GM12891 (cell line): ENCODE results near the gene VGLL1. TPM values are rescaled to one million over a fixed set of nuclear protein-coding genes. Genes with fewer than 3 reads are reported as not detected.
A peak's percentile ranks its signal among the peaks of the same experiment; 100 is the strongest.

Experiments
- DNase-seq: peaks from one replicate; pipeline ENCODE4 v3.0.0; 2011; ENCODE audit warnings: low spot score; ENCODE audit not compliant: insufficient read length
- FAIRE-seq: peaks from 2 replicates; lab custom pipeline; 2011; peaks lifted over from hg19 to GRCh38; lab: Jason Lieb, UNC
- PAX5 ChIP-seq: IDR thresholded peaks from 2 replicates; pipeline ENCODE4 v1.6.1; 2011; ENCODE audit warnings: low read length, moderate library complexity, mild to moderate bottlenecking; ENCODE audit not compliant: insufficient read depth, severe bottlenecking
- POLR2A ChIP-seq: IDR thresholded peaks from 2 replicates; pipeline ENCODE4 v1.6.1; 2011; ENCODE audit warnings: low read depth, low read length, control low read depth
- POLR2AphosphoS5 ChIP-seq: IDR thresholded peaks from 2 replicates; pipeline ENCODE4 v1.6.1; 2011; ENCODE audit warnings: low read depth, low read length, control low read depth
- POU2F2 ChIP-seq: IDR thresholded peaks from 2 replicates; pipeline ENCODE4 v1.6.1; 2011; ENCODE audit warnings: low read depth, mild to moderate bottlenecking, control low read depth, low read length, moderate library complexity
- SPI1 ChIP-seq: IDR thresholded peaks from 2 replicates; pipeline ENCODE4 v1.6.1; 2011; ENCODE audit warnings: low read depth, low read length, control low read depth
- TAF1 ChIP-seq: IDR thresholded peaks from 2 replicates; pipeline ENCODE4 v1.6.1; 2011; ENCODE audit warnings: low read depth, low read length, control low read depth
- polyA plus RNA-seq: library from polyadenylated mRNA; unstranded; fragments of >200 nt; gene quantifications from one replicate; pipeline ENCODE4 v1.2.1, GENCODE V29; 2012; ENCODE audit warnings: low read depth, missing spikeins, inconsistent platforms; ENCODE audit not compliant: missing spikeins

Gene VGLL1, protein sequence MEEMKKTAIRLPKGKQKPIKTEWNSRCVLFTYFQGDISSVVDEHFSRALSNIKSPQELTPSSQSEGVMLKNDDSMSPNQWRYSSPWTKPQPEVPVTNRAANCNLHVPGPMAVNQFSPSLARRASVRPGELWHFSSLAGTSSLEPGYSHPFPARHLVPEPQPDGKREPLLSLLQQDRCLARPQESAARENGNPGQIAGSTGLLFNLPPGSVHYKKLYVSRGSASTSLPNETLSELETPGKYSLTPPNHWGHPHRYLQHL
- not detected for polyA plus RNA-seq

DNA sequence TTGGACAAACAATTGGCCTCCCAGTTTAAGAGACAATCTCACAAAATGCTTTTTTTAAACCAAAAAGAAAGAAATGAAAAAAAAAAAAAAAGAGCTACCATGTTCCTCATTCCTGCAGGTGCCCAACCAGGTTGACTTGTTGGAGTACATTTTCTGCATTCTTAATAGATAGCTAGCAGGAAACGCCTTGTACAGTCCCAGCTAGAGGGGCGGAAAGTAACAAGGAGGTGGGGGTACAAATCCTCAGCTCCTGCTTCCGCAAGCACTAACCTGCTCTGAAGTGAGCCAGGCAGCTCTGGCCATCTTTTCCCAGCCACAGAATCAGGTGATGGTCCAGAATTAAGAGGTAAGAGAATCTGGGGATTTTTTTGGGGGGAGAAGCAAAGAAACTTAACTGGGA, at the start of gene VGLL1:
Gene VGLL1 (plus strand): TSS at position 265 of the 400 bp plus-strand sequence. CDS start 3,806 bp downstream, outside the sequence.
- FAIRE-seq: no peak
- TF ChIP-seq POLR2A: no peak
- no peak for TF ChIP-seq POU2F2
- no peak for TF ChIP-seq SPI1
- TF ChIP-seq TAF1: no peak
- no peak for TF ChIP-seq PAX5
- no peak for TF ChIP-seq POLR2AphosphoS5
- no peak for DNase-seq

DNA sequence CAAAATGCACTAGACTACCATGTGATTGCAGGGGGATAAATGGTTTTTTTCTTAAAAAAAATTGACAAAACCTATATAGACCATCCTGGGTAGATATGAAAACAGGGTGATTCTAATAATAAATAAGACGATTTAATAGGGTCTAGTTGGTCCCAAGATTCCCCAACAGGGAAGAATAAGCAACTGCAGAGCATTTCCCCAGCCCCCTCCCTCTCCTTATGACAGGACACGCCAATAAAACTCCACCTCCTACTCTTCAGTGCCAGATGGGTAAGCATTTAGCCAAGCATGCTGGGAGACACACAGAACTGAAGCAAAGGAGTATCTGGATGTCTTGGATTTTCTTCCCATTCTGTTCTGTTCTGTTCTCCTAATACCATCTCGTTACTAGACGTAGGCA, 44.4 kb upstream of the VGLL1 start, which contains the start of gene BRS3:
Gene BRS3 (plus strand): TSS at position 301 of the 400 bp plus-strand sequence. CDS start 168 bp downstream, outside the sequence.
- TF ChIP-seq SPI1 (no peak), PAX5 (no peak), TAF1 (no peak), POLR2AphosphoS5 (no peak), POLR2A (no peak), POU2F2 (no peak)
- FAIRE-seq: no peak
- DNase-seq: no peak

DNA sequence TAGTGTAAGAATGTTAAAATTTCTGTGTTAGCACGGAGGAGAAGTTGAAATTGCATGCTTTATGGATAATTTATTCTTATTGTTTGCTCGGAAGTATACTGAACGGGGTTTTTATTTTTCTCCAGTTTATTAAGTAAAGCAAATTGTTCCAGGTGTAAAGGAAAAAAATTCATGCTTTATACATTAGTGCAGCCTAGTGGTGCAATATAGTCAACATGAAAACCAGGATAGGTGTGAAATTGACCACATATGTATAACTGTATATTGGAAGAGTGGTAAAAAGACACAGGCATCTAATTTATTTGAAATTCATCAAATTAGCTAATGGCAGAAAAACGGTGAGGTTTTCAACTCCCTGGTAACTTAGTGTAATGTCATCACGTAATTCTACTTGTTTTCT, 43.3 kb upstream of the VGLL1 start:
- no peak for DNase-seq
- no peak for FAIRE-seq
- TF ChIP-seq POLR2AphosphoS5 (no peak), TAF1 (no peak), POU2F2 (no peak), PAX5 (no peak), POLR2A (no peak), SPI1 (no peak)

DNA sequence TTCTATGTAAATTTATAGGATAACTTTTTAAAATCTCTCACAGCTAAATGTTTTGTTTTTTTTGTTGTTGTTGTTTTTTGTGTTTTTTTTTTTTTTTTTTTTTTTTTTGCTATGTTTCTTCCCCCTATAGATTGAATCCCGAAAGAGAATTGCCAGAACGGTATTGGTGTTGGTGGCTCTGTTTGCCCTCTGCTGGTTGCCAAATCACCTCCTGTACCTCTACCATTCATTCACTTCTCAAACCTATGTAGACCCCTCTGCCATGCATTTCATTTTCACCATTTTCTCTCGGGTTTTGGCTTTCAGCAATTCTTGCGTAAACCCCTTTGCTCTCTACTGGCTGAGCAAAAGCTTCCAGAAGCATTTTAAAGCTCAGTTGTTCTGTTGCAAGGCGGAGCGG, 40.2 kb upstream of the VGLL1 start:
- no peak for DNase-seq
- FAIRE-seq: no peak
- TF ChIP-seq TAF1 (no peak), PAX5 (no peak), POU2F2 (no peak)

DNA sequence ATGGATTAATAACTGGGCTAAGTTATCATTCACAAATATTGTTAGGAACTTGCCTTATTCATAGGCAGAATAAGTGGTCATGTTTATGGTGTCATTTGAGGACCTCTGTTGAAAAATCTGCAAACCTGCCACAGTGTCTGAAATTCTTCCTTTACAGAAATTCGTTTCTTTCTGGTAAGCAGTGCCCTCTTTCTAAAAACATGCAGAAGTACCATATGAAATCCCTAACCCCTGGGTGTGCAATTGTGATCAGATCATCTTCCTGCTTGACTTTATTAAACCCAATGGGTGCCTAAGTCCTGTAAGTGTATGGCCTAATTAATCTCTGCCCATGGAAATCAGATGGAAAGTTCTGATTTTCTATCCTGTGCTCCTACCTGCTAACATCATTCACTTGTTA, 39.0 kb upstream of the VGLL1 start:
- DNase-seq: no peak
- TF ChIP-seq POLR2A (no peak), TAF1 (no peak), POU2F2 (no peak), POLR2AphosphoS5 (no peak), SPI1 (no peak), PAX5 (no peak)
- FAIRE-seq: no peak

DNA sequence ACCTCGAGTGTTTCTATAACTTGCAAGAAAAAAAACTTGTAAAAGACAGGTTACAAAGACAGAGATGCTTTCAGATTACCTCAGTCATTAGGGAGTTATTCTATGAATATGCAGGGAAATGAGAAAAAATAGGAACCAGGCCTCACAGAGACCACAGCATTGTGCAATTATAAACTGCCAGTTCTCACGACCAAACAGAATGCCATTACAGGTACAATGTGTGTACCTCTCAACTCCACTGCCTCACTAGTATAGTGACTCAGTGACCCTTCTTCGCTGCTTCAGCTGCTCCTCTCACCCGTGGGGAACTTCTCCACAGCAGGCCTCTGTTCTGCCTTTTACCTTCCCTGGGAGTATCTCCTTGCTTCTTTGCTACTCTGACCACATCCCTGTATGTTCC, 37.0 kb upstream of the VGLL1 start:
- no peak for FAIRE-seq
- TF ChIP-seq PAX5: no peak
- no peak for TF ChIP-seq POU2F2
- DNase-seq: no peak

DNA sequence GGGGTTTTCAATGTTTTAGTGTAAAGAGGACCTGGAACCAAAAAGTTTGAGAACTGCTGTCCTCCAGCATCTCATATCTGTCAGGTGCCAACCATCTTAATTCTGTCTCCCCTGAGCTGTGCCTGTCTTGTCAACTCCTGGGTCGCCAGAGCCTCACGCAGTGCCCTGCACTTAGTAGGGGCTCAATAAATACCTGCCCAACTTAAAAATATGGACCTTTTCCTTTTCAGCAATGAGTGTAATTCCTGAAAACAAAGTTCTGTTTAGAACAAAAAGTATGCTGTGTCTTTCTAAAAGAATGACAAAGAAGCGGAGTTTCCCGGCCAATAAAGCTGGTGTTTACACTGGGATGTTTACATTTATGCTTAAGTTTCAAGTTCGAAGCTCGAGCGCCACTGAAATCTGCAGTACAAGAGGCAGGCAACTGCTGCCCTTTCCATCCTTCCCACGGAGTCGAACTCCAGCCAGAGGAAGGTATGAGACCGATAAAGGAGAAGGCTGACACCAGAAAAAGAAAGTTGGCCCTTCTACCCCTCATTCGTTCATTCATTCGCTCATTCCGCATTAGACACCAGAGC, 35.7 kb upstream of the VGLL1 start:
- no peak for DNase-seq
- TF ChIP-seq POU2F2 (no peak), SPI1 (no peak), TAF1 (no peak), POLR2AphosphoS5 (0 out of 2 replicates have a peak, but pooled peaks have one; percentile 42), POLR2A (no peak), PAX5 (no peak)
- no peak for FAIRE-seq

DNA sequence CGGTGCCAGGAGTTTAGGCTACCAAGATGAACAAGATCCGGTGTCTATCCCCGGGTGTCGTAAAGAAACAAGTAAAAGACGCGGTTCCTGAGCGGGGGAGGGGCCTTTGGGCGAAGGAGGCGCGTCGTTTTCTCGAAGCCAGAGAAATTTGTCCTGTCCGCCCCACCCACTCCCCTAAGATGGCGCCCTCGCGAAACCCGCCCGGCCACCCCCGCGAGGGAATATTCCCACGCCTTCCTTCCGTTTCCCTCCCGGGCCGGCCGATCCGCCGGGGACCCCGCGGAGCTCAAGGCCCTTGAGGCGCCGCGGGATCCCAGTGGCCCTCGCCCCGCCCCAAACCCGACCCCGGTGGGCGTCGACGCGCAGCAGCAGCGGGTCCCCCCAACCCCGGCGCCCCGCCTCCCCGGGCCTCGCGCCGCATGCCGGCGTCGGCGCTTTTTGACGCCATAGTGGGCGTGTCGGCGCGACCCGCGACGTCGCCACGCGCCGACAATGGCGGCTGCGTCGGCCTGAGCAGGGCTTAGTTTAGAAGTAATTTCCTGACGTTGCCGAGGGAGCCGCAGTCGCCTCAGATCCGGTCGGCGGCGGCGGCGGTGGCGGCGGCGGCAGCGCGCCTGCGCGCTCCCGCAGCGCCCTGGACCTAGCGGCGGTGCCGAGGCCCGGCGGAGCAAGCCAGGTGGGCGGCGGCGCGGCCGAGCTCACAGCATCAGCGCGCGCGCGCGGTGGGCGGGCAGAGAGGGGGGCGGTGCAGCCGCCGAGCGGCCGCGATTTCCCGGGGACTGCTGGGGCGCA, 35.1 kb upstream of the VGLL1 start:
- peak; percentile 100 for FAIRE-seq
- DNase-seq: peak; percentile 39
- TF ChIP-seq POLR2AphosphoS5 (0 out of 2 replicates have a peak, but pooled peaks have one; percentile 26), SPI1 (no peak), POLR2A (no peak), TAF1 (no peak; the same call in 1 of the 2 replicates), PAX5 (peak; percentile 13), POU2F2 (no peak)

DNA sequence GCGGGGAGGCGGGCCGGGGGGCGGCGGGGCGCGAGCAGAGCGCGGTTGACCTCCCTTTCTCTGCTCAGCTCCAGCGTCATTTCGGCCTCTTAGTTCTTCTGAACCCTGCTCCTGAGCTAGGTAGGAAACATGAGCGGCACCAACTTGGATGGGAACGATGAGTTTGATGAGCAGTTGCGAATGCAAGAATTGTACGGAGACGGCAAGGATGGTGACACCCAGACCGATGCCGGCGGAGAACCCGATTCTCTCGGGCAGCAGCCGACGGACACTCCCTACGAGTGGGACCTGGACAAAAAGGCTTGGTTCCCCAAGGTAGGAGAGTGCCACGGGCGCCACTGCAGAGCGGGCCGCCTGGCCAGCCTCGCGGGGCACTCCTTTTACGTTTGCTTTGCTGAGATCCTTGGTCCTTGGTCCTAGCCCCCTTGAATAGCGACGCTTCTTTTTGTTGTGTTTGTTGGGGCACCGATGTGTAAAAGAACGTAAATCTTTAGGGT, 34.4 kb upstream of the VGLL1 start, which contains the start of gene HTATSF1:
Gene HTATSF1 (plus strand): TSS at position 37 of the 497 bp plus-strand sequence. CDS start 93 bp downstream, at position 130.
- no peak for DNase-seq
- TF ChIP-seq SPI1 (no peak), PAX5 (no peak), POLR2A (no peak), POLR2AphosphoS5 (no peak), POU2F2 (no peak), TAF1 (no peak)
- no peak for FAIRE-seq

DNA sequence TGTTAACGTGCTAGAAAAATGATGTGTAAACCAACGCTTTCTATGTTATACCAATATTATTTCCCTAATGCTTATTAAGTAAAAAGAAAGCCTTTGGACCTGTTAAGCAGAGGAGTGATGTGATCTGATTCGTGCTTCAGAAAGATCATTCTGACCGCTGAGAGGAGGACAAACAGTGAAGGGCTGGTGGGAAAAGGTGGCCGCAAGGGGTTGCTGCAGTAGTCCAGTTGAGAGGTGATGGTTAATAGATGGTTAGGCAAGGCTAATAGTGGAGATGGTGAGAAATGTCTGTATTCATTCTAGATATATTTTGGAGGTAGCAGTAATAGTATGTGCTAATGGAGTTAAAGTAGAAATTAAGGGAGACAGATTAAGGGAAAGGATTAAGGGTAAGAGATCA, 12.9 kb upstream of the VGLL1 start:
- FAIRE-seq: no peak
- DNase-seq: no peak
- TF ChIP-seq PAX5 (no peak), SPI1 (no peak), POLR2AphosphoS5 (no peak), TAF1 (no peak), POU2F2 (no peak), POLR2A (no peak)
